UCSD-AML1 (cell line): ENCODE results near the gene PLA2G4B.

Experiments used
- DNase-seq: peaks from one replicate; lab custom pipeline; 2025; ENCODE audit not compliant: unreplicated experiment; lab: John Stamatoyannopoulos, UW

PLA2G4B gene

DNA sequence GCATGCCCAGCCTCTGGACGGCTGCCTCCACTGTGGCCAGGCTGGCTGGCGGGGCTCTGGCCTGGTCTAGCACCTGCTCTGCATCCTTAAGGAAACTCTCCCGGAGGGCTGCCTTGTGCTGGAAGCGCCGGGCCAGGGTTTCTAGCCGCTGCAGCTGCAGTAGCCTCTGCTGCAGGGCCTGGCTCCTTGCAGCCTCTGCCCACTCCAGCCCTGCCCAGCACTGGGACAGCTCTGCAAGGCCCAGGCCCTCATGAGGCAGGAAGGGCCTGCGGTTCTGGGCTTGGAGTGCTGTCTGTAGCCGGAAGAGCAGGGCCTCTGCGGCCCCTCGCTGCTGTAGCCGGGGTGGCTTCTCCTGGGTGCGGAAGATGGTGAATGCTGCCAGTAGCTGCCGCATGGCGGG lies 47.2 kb downstream of the PLA2G4B start:
- no peak for DNase-seq

DNA sequence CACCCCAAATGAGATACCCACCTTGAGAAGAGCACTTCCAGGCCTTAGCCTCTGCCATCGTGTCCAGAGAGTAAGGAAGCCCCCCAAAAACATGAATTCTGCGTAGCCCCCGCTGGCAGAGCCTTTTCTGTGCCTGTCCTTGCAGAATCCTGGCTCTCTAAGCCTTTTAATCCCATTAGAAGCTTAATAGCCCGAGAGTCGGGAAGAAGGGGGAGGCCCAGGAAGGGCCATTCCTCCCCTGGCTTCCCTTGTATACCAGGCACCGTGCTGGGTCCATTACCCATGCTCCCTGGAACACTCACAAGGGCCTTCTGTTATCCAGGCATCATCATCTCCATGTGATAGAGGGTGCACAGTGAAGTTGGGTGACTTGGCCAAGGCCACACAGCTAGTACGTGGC lies 48.1 kb downstream of the PLA2G4B start:
- DNase-seq, result no peak

DNA sequence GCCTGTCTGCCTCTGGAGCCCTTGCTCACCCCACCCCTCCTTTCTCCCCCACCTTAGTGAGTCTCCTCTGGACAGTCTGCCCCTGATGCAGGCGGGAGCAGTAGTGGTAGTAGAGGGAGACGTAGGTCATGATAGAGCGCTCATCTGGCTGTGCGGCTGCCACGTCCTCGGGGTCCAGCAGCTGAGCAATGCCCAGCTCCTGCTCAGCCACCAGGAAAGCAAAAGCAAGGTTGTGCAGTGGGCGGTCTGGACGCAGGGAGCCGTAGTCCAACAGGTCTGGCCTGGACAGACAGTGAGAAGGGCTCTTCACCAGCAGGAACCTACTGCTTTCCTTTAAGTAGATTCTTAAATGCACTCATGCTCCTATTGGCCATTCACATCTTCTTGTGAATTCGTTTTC lies 48.5 kb downstream of the PLA2G4B start:
- DNase-seq, result no peak

DNA sequence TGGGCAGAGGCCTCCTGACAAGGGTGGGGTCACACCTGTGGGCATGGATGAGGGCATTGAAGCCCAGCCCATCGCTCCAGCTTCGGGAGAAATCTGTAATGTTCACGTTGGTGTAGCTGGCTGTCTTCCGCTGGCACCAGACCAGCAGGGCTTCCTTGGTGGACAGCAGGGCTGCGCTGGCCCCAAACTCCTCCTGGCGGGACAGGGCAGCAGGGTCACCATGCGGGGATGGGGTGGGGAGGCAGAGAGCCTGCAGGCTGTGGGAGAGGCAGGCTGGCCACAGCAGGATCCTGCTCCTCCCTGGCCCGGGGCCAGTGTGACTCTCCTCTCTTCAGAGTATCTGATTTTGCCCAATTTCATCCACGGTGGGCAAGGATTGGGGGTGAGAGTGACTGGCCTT lies 49.2 kb downstream of the PLA2G4B start:
- DNase-seq, result no peak

DNA sequence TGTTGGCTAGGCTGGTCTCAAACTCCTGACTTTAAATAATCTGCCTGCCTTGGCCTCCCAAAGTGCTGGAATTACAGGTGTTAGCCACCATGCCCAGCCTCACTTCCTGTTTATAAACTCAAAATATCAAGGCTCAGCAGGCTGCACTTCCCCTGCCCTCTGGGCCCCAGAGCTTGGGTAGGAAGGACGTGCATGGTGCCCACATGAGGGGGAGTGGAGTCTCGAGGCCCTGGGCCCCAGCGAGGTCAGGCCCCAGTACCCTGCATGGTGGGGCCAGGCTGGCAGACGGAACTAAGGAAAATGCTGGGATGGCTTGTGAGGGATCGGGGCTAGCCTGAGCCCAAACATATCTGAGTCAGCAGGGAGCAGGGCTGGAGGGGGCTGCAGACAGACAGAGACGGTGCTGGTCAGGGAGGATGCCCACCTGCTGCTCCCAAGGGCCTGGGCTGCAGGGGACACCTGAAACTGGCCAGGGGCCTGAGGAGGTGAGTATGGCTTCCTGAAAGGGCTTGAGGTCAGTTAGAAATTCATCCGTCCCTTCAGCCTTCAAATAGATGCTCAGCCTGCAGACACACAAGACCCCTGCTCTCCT lies 50.1 kb downstream of the PLA2G4B start:
- peak; percentile 35 for DNase-seq

DNA sequence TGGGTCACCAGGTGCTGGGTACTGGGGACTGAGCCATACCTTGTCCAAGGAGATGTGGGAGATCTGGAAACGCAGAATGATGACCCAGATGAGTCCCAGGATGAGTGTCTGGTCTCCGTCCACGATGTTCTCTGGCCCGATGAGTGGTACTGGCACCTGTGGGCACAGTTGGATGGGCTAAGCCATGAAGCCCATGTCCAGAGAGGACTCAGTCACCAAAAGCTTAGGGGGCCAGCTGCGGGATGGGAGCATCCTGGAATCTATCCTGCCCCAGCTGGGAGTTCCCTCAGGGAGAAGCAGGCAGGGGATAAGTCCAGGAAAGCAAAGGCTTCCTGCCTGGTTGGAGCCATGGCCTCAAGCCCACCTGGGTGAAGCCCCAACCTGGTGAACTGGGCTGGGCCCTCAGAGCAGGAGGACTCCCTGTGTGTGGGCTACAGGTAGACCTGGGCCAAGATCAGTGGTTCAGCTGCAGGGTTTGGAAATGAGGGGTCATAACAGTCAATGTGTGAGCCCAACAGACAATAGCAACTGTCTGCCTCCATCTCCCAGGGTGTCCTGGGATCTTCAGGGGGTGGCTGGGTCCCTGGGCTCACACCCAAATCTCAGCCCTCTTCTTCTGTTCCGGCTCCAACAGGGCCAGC lies 51.5 kb downstream of the PLA2G4B start:
- DNase-seq, result no peak

DNA sequence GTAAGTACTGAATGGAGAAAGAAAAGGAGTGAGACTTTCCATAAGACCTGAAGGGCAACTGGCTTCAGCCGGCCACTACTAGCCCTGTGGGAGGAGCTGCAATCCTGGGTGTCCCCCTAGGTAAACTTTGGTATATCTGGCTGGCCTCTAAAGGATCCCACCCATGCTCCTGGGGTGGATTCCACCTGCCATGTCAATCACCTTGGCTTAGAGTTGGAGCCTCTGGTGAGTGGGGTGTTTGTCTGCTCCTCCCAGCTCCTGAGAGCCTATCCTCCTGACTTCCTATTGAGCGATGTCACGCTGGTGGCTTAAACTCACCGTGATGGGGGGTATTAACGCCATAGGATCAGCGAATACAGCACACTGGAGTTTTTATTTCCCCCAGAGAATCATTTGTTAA lies 52.6 kb downstream of the PLA2G4B start:
- no peak for DNase-seq

DNA sequence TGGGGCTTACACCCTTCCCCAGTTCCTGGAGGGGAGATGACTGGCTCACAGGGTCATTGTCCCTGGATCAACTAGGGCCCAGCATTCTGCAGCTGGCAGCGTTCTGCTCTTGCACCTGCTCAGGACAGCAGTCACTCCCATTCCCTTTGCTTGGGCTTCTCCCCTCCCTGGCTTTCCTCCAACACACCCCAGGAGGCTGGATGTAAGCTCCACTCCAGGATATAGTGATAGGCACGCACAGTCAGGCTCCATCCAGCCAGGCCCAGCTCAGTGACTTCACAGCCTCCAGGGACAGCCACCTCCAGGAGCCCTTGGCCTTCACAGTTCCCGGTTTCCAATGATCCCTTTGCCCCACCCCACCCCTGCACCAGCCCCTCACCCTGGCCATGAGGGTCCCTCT lies 53.3 kb downstream of the PLA2G4B start:
- no peak for DNase-seq

DNA sequence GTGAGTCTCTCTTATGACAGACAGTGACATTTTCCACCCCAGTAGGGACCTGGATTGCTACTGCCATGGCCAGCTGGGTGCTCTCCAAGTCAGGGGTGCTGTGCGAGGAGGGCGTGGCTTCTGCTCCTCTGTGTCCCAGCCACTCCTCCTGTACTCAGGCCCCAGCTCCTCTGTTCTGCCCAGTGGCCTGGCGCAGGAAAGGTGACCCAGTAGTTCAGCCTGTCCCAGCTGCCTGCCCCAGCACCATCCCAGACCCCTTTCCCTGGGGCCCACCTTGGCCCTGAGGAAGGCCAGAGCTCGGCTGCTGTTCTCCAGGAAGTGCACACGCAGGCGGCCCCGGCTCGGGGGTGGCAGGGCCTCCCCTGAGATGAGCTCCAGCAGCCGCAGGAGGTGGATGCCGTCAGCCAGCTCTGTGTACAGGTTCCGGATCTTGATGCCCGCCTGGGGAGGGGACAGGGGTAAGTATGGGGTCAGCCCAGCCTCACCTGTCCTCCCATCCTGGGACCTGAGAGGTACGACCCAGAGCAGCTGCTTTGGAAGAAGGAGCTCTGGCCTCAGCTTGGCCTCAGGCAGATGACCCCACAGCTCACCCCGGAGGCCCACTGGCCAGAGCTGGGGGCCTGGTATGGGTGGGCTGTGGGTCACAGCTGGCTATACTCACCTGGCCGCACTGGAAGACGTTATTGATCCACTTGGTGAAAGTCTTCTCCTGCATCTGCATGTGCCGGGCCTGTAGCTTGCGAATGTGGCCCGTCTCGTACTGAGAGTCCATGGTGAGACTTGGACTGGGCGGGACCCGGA lies 54.2 kb downstream of the PLA2G4B start:
- DNase-seq, result no peak

DNA sequence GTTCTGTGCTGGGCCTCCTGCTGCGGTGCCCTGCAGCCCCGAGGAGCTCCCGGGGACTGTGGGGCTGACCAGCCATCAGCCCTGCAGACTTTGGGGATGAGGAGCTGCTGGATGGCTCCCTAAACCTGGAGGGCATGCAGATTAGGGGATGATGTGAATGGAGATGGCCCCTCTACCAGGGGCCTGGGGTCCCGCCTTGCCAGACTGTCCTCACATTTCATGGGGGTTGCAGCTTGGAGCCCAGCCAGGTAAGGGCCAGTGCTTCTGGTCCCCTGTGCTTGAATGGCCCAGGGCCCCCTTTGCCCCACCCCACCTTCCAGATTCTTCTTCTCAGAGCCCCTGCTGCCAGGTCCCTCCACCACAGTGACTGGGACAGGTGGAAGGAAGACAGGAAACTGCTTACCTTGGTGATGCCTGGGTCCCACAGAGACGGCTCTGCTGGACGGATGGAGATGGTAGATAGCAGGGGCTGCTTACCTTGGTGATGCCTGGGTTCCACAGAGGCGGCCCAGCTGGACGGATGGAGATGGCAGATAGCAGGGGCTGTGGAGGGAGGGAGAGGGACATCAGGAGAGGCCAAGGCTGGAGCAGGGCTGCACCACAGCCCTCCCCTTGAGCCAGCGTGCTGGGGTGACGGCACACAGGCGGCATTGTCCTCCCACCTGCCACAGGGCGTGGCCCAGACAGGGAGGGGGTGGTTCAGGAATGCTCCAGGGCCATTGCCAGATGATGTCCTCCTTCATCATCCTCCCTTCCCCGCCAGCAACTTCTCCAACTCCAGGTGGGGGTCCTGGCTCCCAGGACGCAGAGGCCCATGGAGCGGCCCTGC lies 55.0 kb downstream of the PLA2G4B start, which contains the start of gene SPTBN5:
Gene SPTBN5, minus strand, starts transcription at position 632 of the 829 bp plus-strand sequence. Its CDS starts 556 bp downstream, at position 76.
- DNase-seq, result no peak

DNA sequence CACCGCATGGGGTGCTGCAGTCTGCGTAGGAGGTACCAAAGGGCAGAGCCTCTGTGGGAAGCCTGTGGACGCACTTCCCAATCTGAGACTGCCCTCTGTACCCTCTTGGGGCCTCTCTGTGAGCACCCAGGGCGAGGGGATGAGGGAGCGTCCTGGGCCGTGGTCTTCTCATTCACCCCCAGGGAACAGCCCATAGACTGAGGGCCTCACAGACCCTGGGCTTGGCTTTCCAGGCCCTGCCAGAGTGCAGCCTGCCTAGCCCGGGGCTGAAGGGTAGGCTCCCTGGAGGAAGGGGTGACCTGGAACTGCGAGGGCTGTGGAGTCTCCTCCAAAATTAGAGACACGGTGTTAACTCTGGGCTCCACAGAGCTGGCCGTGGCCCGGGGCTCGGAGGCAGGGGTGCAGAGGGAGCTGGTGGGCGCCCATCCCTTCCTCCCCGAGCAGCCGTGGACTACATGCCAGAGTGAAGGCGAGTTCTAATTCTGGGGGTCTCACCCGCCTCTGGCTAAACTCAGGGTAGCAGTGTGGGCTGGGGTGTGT lies 55.7 kb downstream of the PLA2G4B start:
- DNase-seq, result no peak

DNA sequence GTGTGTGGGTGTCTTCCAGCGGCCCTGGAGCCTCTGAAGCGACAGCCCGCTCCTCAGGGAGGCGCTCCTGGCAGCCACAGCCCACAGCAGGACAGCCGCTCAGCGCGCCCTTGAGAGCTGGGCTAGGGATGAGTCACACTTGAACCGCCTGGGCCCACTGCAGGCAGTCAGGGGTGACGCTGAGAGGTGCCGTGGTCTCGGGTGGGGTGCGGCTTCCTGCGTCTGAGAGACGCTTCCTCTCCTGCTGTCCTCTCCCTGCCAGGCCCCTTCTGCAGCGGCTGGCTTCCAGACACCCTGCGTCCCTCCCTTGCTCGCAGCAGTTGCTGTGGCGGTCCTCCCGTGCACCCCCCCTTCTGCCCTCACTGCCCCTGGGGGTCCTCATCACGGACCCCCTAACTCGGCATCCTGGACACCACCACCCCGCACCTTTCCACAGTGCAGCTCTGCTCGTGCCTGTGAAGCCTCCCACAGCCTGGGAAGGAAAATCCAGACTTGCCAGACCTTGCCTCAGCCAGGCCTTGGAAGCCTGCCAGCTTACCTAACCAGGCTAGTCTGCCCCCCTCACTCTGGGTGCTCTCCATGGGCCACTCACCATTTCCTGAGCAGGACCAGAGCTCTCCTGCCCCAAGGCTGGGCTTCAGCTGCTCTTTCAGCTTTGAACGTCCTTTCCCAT lies 56.3 kb downstream of the PLA2G4B start:
- peak; percentile 77 for DNase-seq

DNA sequence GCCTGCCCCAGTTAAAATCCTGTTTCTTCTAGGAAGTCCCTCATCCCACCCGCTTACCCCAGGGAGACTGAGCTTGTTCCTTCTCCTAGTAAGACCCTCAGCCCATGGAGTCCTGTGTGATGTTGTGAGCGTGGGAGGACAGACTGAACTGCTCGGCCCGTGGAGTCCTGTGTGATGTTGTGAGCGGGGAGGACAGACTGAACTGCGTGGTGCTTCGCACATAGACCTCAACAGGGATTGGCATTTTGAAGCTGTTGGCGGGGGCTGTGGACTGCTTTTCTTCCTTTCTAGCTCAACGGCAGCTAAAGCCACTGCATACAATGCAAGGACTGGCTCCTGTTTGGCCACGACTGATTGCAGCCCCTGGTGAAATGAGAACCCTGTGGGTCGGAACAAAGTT lies 56.8 kb downstream of the PLA2G4B start:
- no peak for DNase-seq

DNA sequence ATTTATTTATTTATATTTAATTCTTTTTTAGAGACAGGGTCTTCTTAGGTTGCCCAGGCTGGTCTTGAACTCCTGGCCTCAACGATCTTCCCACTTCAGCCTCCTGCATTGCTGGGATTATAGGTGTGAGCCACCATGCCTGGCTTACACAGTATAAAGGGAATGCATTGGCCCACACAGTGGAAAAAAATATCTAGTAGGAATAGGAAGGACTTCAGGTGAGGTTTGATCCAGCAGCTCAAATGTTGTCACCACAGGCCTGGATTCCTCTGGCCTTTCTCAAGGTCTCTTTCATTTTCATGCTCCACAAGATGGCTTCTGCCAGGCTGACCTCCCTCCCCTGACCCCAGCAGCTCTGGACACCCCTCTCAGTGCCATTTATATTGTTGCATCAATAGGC lies 57.3 kb downstream of the PLA2G4B start:
- DNase-seq, result no peak

DNA sequence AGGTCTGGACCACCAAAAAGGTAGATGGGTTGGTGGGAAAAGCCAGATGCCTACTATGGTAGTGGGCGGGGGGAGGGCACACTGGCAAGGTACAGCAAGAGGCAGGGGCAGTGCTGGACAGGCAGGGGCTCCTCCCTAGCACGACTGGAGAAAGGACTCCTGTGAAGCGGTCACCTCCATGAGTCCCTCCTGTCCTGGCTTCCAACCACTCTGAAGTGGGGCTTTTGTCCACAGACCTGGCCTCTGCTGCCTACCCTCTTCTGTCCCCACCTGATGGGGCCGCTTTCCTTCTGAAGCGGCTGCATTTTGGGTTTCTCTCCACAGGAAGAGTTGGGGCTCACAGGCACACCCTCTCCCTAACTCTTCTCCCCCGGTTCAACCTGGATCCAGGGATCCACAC lies 57.9 kb downstream of the PLA2G4B start:
- DNase-seq, result no peak

DNA sequence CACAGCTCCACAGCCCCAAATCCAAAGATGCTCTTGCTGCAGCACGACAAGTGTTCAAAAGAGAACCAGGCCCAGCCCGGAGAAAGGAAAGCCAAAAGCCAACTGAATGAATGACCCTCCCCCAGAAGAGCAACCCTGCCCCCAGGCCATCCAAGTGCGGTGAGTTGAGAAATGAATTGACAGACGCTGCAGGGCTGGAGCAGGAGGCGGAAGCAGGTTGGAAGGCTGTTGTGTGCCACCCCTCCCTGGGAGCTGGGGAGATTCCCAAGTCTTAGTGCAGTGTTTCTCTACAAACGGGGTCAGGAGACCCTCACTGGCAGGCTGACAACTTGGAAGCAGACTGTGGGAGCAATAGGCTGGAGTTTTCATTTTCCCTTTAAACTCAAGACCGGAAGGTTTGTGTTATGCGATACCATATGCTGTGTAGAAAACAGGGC lies 58.7 kb downstream of the PLA2G4B start:
- no peak for DNase-seq
